Measurements from ENCODE around the gene ZNF575. TPM values are rescaled to one million over a fixed set of nuclear protein-coding genes. Genes with fewer than 3 reads are reported as not detected.

Gene ZNF575
- total and polyA plus RNA-seq, 4 experiments from 2014 or later: 2.1 to 11.8 (median 7.3) TPM

DNA sequence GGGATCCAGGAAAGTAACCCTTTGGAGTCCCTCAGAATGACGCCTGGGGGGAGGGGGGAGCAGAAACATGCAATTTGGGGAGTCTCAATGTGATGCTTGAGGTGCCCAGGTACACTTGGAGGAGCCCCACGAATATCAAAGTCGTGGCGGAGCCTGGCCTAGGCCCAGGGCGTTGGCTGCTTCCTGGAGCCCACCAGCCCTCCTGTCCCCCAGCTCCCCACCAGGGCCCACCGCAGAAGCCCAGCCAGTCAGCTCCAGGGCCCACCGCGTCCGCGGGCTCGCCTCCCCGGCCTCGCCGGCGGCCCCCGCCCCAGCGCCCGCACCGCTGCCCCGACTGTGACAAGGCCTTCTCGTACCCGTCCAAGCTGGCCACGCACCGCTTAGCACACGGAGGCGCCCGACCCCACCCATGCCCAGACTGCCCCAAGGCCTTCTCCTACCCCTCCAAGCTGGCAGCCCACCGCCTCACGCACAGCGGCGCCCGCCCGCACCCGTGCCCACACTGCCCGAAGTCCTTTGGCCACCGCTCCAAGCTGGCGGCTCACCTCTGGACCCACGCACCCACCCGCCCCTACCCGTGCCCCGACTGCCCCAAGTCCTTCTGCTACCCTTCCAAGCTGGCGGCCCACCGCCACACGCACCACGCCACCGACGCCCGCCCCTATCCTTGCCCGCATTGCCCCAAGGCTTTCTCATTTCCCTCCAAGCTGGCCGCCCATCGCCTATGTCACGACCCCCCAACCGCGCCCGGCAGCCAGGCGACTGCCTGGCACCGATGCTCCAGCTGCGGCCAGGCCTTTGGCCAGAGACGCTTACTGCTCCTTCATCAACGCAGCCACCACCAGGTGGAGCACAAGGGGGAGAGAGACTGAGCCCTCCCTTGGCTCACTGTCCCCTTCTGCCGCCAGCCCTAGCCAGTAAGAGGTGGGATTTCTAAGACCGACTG, 2.1 kb downstream of the ZNF575 start:
- peaks cover 0 to 12% (median 3%) of the 10 kb centered on the region in 8 donors for H3K9me3 Mint-ChIP-seq
- H3K4me1 Mint-ChIP-seq: peaks cover 10 to 22% (median 15%) of the 10 kb centered on the region in 4 donors
- no peak overlapping the region for H3K27ac ChIP-seq (ENCODE audit: low read depth, low read length)
- H3K9me3 ChIP-seq (ENCODE audit: control insufficient read depth in 1 of 2, low read length in 2 of 2): no peaks in the 10 kb centered on the region
- no peaks in the 10 kb centered on the region for H3K27me3 Mint-ChIP-seq
- intact Hi-C loops (cut with micrococcal nuclease): loop anchor here (2.0 to 5.0 kb wide), 2 partner anchors 20 to 42 kb away; partner anchors contain the start of genes PINLYP and XRCC1
- H3K4me3 ChIP-seq (ENCODE audit: low read length in 2 of 2): no peak overlapping the region
- peak overlapping the region in 3 of 8 donors; percentile 12 to 69 (median 43) for H3K4me3 Mint-ChIP-seq
- peaks cover 24 to 35% of the 10 kb centered on the region in 2 donors for H3K36me3 Mint-ChIP-seq
- H3K36me3 ChIP-seq (ENCODE audit: insufficient read depth, low read length): peaks cover 11% of the 10 kb centered on the region
- H3K27me3 ChIP-seq (ENCODE audit: insufficient read depth, low read length): no peaks in the 10 kb centered on the region
- DNase-seq: peak in 2 of 5 donors; percentile 11 to 39
- ChIA-PET POLR2A (ENCODE audit: partially characterized antibody) (interaction anchor here (1.1 to 2.8 kb wide), 4 partner anchors 21 to 71 kb away, joined by 3 to 19 read pairs (median 10); partner anchors contain the start of genes IRGQ, PHLDB3 and ZNF576), CTCF (ENCODE audit: partially characterized antibody) (interaction anchor here (0.6 to 21.6 kb wide), 10 partner anchors 9 to 96 kb away, joined by 3 to 835 read pairs (median 6); partner anchors contain the start of genes IRGQ and ZNF576)
- peaks cover 17% of the 10 kb centered on the region for H3K4me1 ChIP-seq (ENCODE audit: insufficient read depth, low read length)
- peak overlapping the region in 6 of 7 donors; percentile 57 to 95 (median 85) for H3K27ac Mint-ChIP-seq

GRCh38 chr19:43538922-43539321, 5.9 kb downstream of the ZNF575 start:
- ChIA-PET POLR2A (ENCODE audit: partially characterized antibody) (no interaction called here), CTCF (ENCODE audit: partially characterized antibody) (interaction anchor here (1.0 to 1.8 kb wide), 2 partner anchors 17 to 56 kb away, joined by 3 to 10 read pairs; no protein-coding TSS in a partner anchor)
- intact Hi-C loops (cut with micrococcal nuclease): no loop called here
- peaks cover 34% of the 10 kb centered on the region for H3K36me3 ChIP-seq (ENCODE audit: insufficient read depth, low read length)
- H3K4me1 ChIP-seq (ENCODE audit: insufficient read depth, low read length): peaks cover 1% of the 10 kb centered on the region
- H3K27me3 ChIP-seq (ENCODE audit: insufficient read depth, low read length): no peaks in the 10 kb centered on the region
- no peaks in the 10 kb centered on the region for H3K9me3 ChIP-seq (ENCODE audit: control insufficient read depth in 1 of 2, low read length in 2 of 2)
- Mint-ChIP-seq H3K27me3 (no peaks in the 10 kb centered on the region), H3K9me3 (peaks cover 0 to 12% (median 3%) of the 10 kb centered on the region in 8 donors), H3K36me3 (peaks cover 49 to 53% of the 10 kb centered on the region in 2 donors), H3K4me3 (no peak overlapping the region), H3K27ac (no peak overlapping the region), H3K4me1 (peaks cover 0 to 8% (median 3%) of the 10 kb centered on the region in 4 donors)
- H3K27ac ChIP-seq (ENCODE audit: low read depth, low read length): no peak overlapping the region
- no peak for DNase-seq
- H3K4me3 ChIP-seq (ENCODE audit: low read length in 2 of 2): no peak overlapping the region

DNA sequence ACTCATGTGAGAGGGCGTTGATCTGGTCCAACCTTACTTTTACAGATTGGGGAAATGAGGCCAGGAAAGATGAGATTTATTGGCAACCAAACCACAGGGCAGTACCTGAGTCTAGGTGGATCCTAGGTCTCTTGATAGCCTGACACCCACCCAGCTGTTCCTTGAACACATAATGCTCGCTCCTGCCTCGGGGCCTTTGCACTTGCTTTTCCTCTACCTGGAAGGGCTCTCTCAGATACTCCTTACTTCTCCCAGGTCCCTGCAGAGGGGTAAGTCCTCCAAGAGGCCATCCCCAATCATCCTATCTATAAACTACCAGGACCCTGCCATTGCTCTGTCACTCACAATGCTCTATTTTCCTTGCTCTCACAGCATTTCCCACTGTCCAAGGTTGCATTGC, 7.4 kb downstream of the ZNF575 start:
- intact Hi-C loops (cut with micrococcal nuclease): no loop called here
- no peak overlapping the region for H3K4me3 ChIP-seq (ENCODE audit: low read length in 2 of 2)

GRCh38 chr19:43541920-43542650, 9.1 kb downstream of the ZNF575 start:
- peaks cover 52 to 64% of the 10 kb centered on the region in 2 donors for H3K36me3 Mint-ChIP-seq
- no peak overlapping the region for H3K4me3 Mint-ChIP-seq
- H3K27ac ChIP-seq (ENCODE audit: low read depth, low read length): no peak overlapping the region
- H3K4me1 Mint-ChIP-seq: no peaks in the 10 kb centered on the region
- intact Hi-C loops (cut with micrococcal nuclease): no loop called here
- DNase-seq: no peak
- H3K27ac Mint-ChIP-seq: peak overlapping the region in 3 of 7 donors; percentile 9 to 71 (median 30)
- no peaks in the 10 kb centered on the region for H3K27me3 ChIP-seq (ENCODE audit: insufficient read depth, low read length)
- H3K27me3 Mint-ChIP-seq: no peaks in the 10 kb centered on the region
- H3K9me3 Mint-ChIP-seq: peaks cover 0 to 12% (median 3%) of the 10 kb centered on the region in 8 donors
- no peak overlapping the region for H3K4me3 ChIP-seq (ENCODE audit: low read length in 2 of 2)
- ChIA-PET POLR2A (ENCODE audit: partially characterized antibody) (interaction anchor here (0.6 to 1.3 kb wide), 2 partner anchors 10 to 65 kb away, joined by 4 to 5 read pairs; partner anchors contain the start of gene ZNF575), CTCF (ENCODE audit: partially characterized antibody) (interaction anchor here (1.1 kb wide), 1 partner anchor 87 kb away, joined by 3 read pairs; no protein-coding TSS in a partner anchor)
- peaks cover 48% of the 10 kb centered on the region for H3K36me3 ChIP-seq (ENCODE audit: insufficient read depth, low read length)
- H3K4me1 ChIP-seq (ENCODE audit: insufficient read depth, low read length): no peaks in the 10 kb centered on the region
- H3K9me3 ChIP-seq (ENCODE audit: control insufficient read depth in 1 of 2, low read length in 2 of 2): no peaks in the 10 kb centered on the region

More for the DNA sequence above, 7.4 kb downstream of the ZNF575 start:
- Histone ChIP-seq H3K27me3 (ENCODE audit: insufficient read depth, low read length) (no peaks in the 10 kb centered on the region), H3K9me3 (ENCODE audit: control insufficient read depth in 1 of 2, low read length in 2 of 2) (no peaks in the 10 kb centered on the region), H3K4me1 (ENCODE audit: insufficient read depth, low read length) (no peaks in the 10 kb centered on the region), H3K36me3 (ENCODE audit: insufficient read depth, low read length) (peaks cover 48% of the 10 kb centered on the region), H3K27ac (ENCODE audit: low read depth, low read length) (no peak overlapping the region)
- Mint-ChIP-seq H3K9me3 (peaks cover 0 to 12% (median 3%) of the 10 kb centered on the region in 8 donors), H3K36me3 (peaks cover 52 to 62% of the 10 kb centered on the region in 2 donors), H3K4me3 (no peak overlapping the region), H3K27ac (peak overlapping the region in 2 of 7 donors; percentile 13 to 46), H3K27me3 (no peaks in the 10 kb centered on the region), H3K4me1 (peaks cover 0 to 3% (median under 1%) of the 10 kb centered on the region in 4 donors)
- ChIA-PET POLR2A (ENCODE audit: partially characterized antibody) (no interaction called here), CTCF (ENCODE audit: partially characterized antibody) (interaction anchor here (1.2 kb wide), 1 partner anchor 54 kb away, joined by 5 read pairs; no protein-coding TSS in a partner anchor)
- DNase-seq: no peak

DNA sequence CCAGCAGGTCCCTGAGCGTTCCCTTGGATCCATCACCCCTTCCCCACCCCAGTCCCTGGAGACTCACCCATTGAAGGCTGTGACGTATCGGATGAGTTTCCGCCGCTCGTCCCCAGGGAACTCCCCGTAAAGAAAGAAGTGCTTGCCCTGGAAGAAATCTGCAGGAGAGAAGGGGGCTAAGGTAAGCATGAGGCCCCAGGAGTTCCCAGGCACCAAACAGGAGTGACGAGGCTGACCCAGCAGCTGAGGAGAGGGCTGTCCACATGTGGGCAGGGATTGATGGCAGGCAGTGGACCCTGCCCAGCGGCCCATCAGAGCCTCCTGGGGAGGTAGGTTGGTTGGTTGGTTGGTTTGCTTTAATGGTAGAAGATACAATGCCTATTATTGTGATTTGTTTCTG, 11.1 kb downstream of the ZNF575 start:
- no peak overlapping the region for H3K4me3 ChIP-seq (ENCODE audit: low read length in 2 of 2)
- H3K36me3 Mint-ChIP-seq: peaks cover 35 to 54% of the 10 kb centered on the region in 2 donors
- H3K36me3 ChIP-seq (ENCODE audit: insufficient read depth, low read length): peaks cover 42% of the 10 kb centered on the region
- CTCF ChIA-PET (ENCODE audit: partially characterized antibody): no interaction called here
- H3K27ac ChIP-seq (ENCODE audit: low read depth, low read length): no peak overlapping the region
- peaks cover 0 to 3% (median 2%) of the 10 kb centered on the region in 8 donors for H3K9me3 Mint-ChIP-seq
- intact Hi-C loops (cut with micrococcal nuclease): no loop called here
- H3K4me3 Mint-ChIP-seq: no peak overlapping the region
- no peaks in the 10 kb centered on the region for H3K27me3 ChIP-seq (ENCODE audit: insufficient read depth, low read length)
- no peak for DNase-seq
- H3K27ac Mint-ChIP-seq: peak overlapping the region in 1 of 7 donors; percentile 67
- no peaks in the 10 kb centered on the region for H3K4me1 Mint-ChIP-seq
- no peaks in the 10 kb centered on the region for H3K4me1 ChIP-seq (ENCODE audit: insufficient read depth, low read length)
- POLR2A ChIA-PET (ENCODE audit: partially characterized antibody): interaction anchor here (1.2 to 2.0 kb wide), 2 partner anchors 10 to 11 kb away, joined by 3 to 7 read pairs; partner anchors contain the start of gene ZNF575
- H3K27me3 Mint-ChIP-seq: no peaks in the 10 kb centered on the region
- no peaks in the 10 kb centered on the region for H3K9me3 ChIP-seq (ENCODE audit: control insufficient read depth in 1 of 2, low read length in 2 of 2)

DNA sequence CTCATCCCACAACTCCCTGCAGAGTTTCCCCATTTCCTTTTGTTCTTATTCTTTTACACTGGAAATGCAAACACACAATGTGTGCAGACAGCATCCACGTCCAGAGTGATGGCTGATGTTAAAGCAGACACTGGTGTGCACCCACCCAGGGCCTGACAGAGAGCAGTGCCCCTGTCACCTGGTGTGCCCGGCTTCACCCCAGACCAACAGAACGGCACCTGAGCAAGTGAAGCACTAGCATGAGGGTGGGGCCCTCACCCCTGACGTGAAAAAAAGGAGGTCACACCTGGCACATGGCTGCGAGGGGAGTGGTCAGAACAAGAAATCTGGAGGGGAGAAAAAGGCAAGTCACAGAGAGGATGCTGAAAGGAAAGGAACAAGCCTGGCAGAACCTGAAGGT, 12.3 kb downstream of the ZNF575 start:
- H3K4me1 ChIP-seq (ENCODE audit: insufficient read depth, low read length): no peaks in the 10 kb centered on the region
- POLR2A ChIA-PET (ENCODE audit: partially characterized antibody): interaction anchor here (2.0 kb wide), 1 partner anchor 13 kb away, joined by 7 read pairs; the partner anchor contains the start of gene ZNF575
- Mint-ChIP-seq H3K36me3 (peaks cover 27 to 52% of the 10 kb centered on the region in 2 donors), H3K9me3 (no peaks in the 10 kb centered on the region), H3K27me3 (no peaks in the 10 kb centered on the region), H3K4me3 (no peak overlapping the region), H3K27ac (peak overlapping the region in 5 of 7 donors; percentile 30 to 63 (median 42)), H3K4me1 (no peaks in the 10 kb centered on the region)
- H3K36me3 ChIP-seq (ENCODE audit: insufficient read depth, low read length): peaks cover 37% of the 10 kb centered on the region
- H3K27me3 ChIP-seq (ENCODE audit: insufficient read depth, low read length): no peaks in the 10 kb centered on the region
- no peak for DNase-seq
- no peak overlapping the region for H3K27ac ChIP-seq (ENCODE audit: low read depth, low read length)
- CTCF ChIA-PET (ENCODE audit: partially characterized antibody): interaction anchor here (0.8 to 2.0 kb wide), 2 partner anchors 10 to 26 kb away, joined by 4 to 9 read pairs; no protein-coding TSS in a partner anchor
- H3K4me3 ChIP-seq (ENCODE audit: low read length in 2 of 2): no peak overlapping the region
- no peaks in the 10 kb centered on the region for H3K9me3 ChIP-seq (ENCODE audit: control insufficient read depth in 1 of 2, low read length in 2 of 2)
- intact Hi-C loops (cut with micrococcal nuclease): no loop called here

Measured in CD4-positive, alpha-beta memory T cell (primary cell).